Gastroesophageal sphincter (tissue), 3 donors: ENCODE measurements around the gene TMEM131.

ENCODE experiments used
- EP300 ChIP-seq: sonication (generic); formaldehyde crosslinking; IDR thresholded peaks from one replicate; pipeline ENCODE4 v1.6.1; 2017; ENCODE audit warnings: antibody characterized with exemption, mild to moderate bottlenecking
- TF ChIP-seq, protein P1 (sequence below), 4 experiments: fragments of 200-600 bp in 2 of 4; fragments of 450-650 bp in 2 of 4; sonication (generic) in 1 of 4; IDR thresholded peaks; one replicate each; pipeline ENCODE4 v1.5.1; 2017 to 2019; ENCODE audit warnings: antibody characterized with exemption in 4 of 4, mild to moderate bottlenecking in 2 of 4, moderate library complexity in 2 of 4

DNA sequence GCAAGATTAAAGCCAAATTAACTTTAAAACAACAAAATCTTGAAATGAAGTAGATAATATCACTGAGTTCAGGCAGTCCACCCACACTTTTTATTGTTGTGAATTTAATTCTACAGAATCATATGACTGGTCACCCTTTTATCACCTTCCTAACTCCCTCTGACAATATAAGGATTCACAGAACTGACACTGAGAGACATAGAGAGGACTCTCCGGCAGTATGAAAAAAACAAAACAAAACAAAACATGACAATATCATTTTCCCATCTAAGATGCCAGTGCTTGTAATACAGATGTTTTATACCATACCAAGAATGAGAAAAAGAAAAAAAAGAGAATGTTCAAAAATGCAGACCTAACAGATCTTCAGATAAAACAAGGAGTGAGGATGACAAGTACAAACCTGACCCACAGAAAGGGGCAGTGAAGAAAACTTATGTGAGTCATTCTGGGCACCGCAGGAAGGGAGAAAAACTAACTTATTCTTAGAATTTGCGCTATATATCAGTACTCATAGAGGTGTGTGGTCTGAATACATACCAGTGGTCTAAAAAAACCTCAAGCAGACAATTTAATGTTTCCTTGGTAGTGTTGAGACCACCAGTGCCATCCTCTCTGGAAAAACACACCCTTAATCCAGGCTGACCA is 145.7 kb downstream of the TMEM131 start:
- TF ChIP-seq, protein P1, sequence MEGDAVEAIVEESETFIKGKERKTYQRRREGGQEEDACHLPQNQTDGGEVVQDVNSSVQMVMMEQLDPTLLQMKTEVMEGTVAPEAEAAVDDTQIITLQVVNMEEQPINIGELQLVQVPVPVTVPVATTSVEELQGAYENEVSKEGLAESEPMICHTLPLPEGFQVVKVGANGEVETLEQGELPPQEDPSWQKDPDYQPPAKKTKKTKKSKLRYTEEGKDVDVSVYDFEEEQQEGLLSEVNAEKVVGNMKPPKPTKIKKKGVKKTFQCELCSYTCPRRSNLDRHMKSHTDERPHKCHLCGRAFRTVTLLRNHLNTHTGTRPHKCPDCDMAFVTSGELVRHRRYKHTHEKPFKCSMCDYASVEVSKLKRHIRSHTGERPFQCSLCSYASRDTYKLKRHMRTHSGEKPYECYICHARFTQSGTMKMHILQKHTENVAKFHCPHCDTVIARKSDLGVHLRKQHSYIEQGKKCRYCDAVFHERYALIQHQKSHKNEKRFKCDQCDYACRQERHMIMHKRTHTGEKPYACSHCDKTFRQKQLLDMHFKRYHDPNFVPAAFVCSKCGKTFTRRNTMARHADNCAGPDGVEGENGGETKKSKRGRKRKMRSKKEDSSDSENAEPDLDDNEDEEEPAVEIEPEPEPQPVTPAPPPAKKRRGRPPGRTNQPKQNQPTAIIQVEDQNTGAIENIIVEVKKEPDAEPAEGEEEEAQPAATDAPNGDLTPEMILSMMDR (IDR thresholded peaks at IDR 0.05): no peak
- TF ChIP-seq EP300: no peak
